NB4 (cell line): ENCODE data around the gene GRB10.

Experiments
- CTCF ChIP-seq: IDR thresholded peaks from one replicate; pipeline ENCODE4 v1.5.1; 2012; ENCODE audit warnings: low read depth, low read length
- POLR2A ChIP-seq: IDR thresholded peaks from 2 replicates; pipeline ENCODE4 v1.6.1; 2011; ENCODE audit warnings: mild to moderate bottlenecking; ENCODE audit not compliant: insufficient read length; ENCODE audit errors: extremely low read depth

GRCh38 chr7:50613473-50613872, 169.2 kb downstream of the GRB10 start:
- TF ChIP-seq CTCF, result no peak
- TF ChIP-seq POLR2A, result no peak
